T follicular helper cell (primary cell): ENCODE results near the gene PEX26.
"Not testable (repeated sequence)": the region's sequence is repeated elsewhere in the genome, so short reads cannot be mapped to it uniquely, and the experiment has no call there.

ENCODE experiments used
- DNase-seq: peaks from one replicate; pipeline ENCODE4 v3.0.0-alpha.2; 2020; ENCODE audit warnings: low read depth
- total RNA-seq, 2 experiments: gene quantifications; one replicate each; lab custom pipeline; 2026; lab: John Stamatoyannopoulos, UW

PEX26 gene
- total RNA-seq = 75.6 to 98.0 reads per million in 2 experiments

- peak; percentile 93 for DNase-seq
Measured at GRCh38 chr22:18077639-18078328, at the start of gene PEX26. Gene PEX26 (plus strand): TSS chr22:18077990. CDS start chr22:18078377, 387 bp downstream.

- DNase-seq = no peak
Measured at GRCh38 chr22:18028817-18029527, 48.8 kb upstream of the PEX26 start.

- no peak for DNase-seq
Measured at GRCh38 chr22:18029686-18030267, 48.0 kb upstream of the PEX26 start.

DNA sequence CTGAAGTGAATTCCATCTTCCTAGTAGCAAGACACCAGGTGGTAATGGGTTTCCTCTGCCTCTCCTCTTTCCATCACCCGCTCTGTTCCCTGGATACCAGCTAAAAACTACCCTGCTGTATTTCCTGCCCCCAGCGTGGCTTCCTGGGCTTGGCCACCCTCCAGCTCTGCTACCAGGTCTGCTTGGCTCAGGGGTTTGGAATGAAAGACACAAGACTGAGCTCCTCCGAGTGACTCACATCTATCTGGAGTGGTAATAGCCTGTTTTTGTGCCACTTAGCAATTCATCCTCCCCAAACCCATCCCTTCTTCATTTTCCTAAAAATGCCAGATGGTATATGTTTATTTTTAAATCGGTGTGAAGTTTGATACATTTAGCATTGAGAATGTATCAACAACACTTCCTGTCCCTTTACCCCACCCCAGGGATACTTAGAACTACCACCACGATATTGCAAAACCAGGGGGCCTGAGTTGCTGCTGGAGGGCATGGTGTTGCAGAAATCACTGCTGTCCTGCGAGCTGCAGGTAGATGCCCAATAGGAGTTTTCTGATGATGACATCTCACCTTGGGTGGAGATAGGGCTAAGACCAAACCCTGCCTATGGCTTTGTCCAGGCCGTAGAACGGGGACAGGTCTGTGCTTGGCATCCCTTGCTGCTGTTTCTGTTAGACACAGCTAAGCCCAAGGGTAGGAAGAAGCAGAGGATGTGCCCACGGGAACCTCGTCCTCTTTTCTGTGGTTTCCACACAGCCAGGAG is 45.9 kb upstream of the PEX26 start:
- no peak for DNase-seq

GRCh38 chr22:18032455-18033101 is 45.2 kb upstream of the PEX26 start:
- DNase-seq = no peak

DNA sequence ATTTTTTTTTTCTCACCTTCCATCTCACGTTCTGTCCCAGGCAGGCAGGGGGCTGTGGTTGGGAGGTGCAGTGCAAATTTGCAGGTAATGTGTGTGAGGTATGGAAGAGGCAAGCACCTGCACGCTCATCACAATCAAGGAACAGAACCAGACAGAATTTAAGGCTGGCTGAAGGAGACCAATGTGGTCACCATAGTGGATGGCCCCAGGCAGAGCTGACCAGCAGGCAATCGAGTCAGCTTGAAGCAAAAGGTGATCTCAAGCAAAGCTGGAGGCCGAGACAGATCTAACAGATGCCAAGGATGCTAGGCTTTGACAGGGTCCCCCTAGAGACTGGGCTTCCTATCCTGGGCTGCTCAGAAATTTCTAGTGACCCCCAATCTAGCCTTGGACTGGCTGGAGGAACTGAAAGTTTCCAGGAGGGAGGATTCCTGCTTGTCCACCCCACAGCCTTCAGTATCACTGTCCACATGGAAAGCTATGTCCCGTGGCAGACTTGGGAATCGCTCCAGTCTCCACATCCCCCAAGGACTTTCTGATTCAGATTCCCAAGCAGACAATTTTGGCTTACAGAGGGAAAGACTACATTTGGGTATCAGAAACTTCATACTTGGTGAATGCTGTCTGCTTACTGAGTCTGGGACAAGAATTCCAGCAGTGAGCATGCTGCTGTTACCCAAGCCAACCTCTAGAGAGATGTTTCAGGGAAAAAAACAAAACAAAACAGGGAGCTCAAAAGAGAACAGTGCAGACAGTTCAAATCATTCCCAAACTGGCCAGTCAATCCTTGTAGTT is 44.4 kb upstream of the PEX26 start:
- no peak for DNase-seq

DNA sequence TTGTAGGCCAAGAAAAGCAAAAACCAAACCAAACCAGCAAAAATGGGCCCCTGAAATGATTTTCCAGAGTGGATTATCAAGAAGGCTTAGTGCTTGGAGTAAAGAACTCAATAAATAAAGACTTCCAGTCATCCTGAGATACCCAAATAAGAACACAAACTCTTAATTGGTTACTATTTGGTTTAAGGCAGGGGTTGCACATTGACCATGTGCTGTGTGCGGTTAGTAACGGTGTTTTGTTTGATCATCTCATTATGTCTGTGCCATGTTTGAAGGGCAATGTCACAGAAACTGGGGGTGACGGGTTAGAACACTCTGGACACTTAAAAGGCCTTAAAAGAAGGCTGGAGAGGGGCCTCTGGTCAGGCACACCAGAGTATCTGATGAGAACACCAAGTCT is 43.7 kb upstream of the PEX26 start:
- no peak for DNase-seq

DNA sequence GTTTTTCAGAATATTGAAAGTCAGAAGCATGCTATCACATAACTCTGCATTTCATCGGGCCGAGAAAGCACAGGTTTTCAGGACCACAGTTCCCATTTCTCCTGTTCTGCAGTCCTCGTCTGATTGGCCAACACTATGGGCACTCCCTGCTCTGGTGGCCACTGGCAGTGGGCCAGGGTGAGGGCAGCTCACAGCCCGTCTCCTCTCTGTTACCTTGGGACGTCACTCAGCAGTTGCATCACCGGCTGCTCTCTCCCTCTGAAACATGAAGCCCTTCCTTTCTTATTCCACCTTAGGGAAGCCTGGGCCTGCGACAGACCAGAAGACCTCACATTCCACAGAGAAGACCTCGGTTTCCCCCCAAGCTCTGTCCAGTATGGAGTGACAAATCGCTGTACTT is 42.0 kb upstream of the PEX26 start:
- DNase-seq = no peak

DNA sequence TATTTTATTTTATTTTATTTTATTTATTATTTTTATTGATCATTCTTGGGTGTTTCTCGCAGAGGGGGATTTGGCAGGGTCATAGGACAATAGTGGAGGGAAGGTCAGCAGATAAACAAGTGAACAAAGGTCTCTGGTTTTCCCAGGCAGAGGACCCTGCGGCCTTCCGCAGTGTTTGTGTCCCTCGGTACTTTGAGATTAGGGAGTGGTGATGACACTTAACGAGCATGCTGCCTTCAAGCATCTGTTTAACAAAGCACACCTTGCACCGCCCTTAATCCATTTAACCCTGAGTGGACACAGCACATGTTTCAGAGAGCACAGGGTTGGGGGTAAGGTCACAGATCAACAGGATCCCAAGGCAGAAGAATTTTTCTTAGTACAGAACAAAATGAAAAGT is 36.9 kb upstream of the PEX26 start:
- not testable (repeated sequence) for DNase-seq

DNA sequence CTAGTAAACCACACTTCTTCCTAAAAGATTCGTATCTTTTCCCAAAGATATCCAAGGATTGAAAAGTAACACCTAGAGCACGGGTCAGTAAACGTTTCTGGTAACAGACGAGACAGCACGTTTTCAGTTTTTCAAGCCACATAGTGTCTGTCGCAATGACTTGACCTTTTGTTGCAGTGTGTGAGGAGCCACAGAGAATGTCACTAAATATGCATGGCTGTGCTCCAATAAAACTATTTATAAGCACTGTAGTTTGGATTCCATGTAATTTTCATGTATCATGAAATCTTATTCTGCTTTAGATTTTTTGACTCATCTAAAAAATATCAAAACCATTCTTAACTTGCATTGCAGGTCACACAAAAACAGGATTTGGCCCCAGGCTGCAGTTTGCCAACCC is 35.1 kb upstream of the PEX26 start:
- DNase-seq = no peak

DNA sequence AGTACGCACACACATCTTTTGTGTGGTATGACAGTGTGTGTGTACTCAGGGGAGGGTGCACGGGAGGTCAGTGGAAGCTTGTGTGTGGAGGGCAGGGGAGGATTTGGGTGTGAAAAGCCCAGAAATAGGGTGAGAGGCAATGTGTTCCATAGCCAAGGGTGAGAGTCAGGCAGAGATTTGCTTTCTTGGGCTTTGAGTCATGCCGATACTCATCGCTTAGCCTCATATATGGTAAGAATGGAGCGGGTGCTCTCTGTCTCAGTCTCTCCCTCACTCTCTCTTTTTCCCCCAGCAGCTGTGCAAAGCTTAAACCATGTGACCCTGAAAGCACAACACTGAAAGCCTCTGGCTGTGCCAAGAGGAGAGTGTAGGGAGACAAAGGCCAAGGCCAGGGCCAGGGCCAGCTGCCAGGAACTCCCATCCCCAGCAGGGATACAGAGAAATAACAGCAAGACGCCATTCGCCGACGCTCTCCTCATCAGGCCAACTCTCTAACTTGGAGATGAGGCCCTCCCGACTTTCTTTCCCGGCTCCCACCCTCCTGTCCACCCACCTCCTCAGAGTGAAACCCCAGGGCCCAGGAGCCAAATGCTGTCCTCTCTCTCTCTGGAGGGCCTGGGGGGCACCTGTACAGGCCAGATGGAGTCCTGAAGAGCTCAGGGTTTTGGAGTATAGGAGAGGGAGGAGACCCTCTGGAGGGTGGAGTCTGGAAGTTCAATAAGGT is 33.1 kb upstream of the PEX26 start:
- no peak for DNase-seq

- no peak for DNase-seq
Measured at GRCh38 chr22:18045794-18046193, 32.0 kb upstream of the PEX26 start.

GRCh38 chr22:18048041-18048440 is 29.7 kb upstream of the PEX26 start:
- DNase-seq = no peak

DNA sequence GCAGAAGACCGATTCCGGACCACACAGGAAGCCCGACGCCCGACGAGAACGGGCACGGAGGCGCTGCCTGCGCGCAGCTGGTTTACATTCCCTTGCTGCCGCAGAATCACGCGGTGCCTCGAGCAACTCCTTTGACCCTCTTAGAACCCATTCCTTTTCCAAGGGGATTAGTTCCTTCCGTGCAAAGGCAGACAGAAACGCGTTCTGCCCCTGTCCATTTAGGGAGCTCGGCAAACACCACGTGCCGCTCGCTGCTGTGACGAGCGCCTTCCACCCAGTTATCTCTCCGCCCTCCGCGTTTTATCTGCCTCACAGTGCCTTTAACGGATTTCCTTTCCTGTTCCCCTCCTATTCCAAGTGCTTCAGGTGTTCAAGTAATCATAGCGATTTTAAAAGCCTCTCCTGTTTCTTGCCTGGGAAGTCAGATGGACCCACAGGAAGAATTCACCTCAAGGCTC is 29.3 kb upstream of the PEX26 start:
- DNase-seq = no peak

- DNase-seq = no peak
Measured at GRCh38 chr22:18050065-18050464, 27.7 kb upstream of the PEX26 start.

- DNase-seq = not testable (repeated sequence)
Measured at GRCh38 chr22:18051113-18051512, 26.7 kb upstream of the PEX26 start.

GRCh38 chr22:18053216-18053946 is 24.4 kb upstream of the PEX26 start:
- not testable (repeated sequence) for DNase-seq

DNA sequence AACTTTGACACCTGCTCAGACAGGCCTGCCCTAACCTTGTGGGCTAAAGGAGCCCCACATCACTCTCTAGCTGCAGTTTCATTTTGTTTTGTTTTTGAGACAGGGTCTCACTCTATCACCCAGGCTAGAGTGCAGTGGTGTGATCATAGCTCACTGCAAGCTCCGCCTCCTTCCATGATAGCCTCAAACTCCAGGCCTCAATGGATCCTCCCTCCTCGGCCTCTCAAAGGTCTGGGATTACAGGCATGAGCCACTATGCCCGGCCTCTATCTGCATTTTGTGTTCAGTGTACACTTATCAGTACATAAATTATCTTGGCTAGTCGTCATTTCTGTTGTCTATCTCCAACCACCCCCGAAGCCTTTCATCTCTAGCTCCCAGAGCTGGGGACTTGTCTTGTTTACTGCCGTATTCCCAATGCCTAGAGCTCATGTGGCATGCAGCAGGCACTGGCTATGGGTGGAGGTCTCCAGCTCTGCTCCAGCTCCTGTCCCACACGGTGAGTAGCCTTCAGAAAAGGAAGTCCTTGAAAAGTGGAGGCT is 22.1 kb upstream of the PEX26 start:
- DNase-seq = no peak

GRCh38 chr22:18056161-18056666 is 21.6 kb upstream of the PEX26 start:
- DNase-seq = no peak
